Effector memory CD4-positive, alpha-beta T cell (primary cell): ENCODE results near the gene NAA10.

Source experiments
- DNase-seq, 3 donors: peaks; one replicate each; pipeline ENCODE4 v3.0.0-alpha.2; 2020
- H3K27ac ChIP-seq: 2 replicates; pipeline ENCODE4 v1.7.0; 2013; ENCODE audit warnings: mild to moderate bottlenecking, low read length, moderate library complexity; ENCODE audit not compliant: insufficient read depth, poor library complexity, severe bottlenecking
- H3K27me3 ChIP-seq: replicated peaks from 2 replicates; pipeline ENCODE4 v1.7.0; 2013; ENCODE audit warnings: mild to moderate bottlenecking, low read length; ENCODE audit not compliant: insufficient read depth, control insufficient read depth, poor library complexity, severe bottlenecking
- H3K36me3 ChIP-seq: 2 replicates; pipeline ENCODE4 v1.7.0; 2013; ENCODE audit warnings: mild to moderate bottlenecking, low read length, moderate library complexity; ENCODE audit not compliant: control insufficient read depth, insufficient read depth
- H3K4me1 ChIP-seq: 2 replicates; pipeline ENCODE4 v1.7.0; 2013; ENCODE audit warnings: low read length, mild to moderate bottlenecking; ENCODE audit not compliant: control insufficient read depth, insufficient read depth, poor library complexity, severe bottlenecking
- H3K4me3 ChIP-seq: 2 replicates; pipeline ENCODE4 v1.7.0; 2013; ENCODE audit warnings: low read length, low read depth, mild to moderate bottlenecking; ENCODE audit not compliant: insufficient read depth, poor library complexity, severe bottlenecking
- H3K9me3 ChIP-seq: 2 replicates; pipeline ENCODE4 v1.7.0; 2013; ENCODE audit warnings: mild to moderate bottlenecking, low read length, moderate library complexity; ENCODE audit not compliant: control insufficient read depth

Gene NAA10

GRCh38 chrX:153885968-153886903 lies 48.6 kb downstream of the NAA10 start, which contains the start of gene L1CAM:
Gene L1CAM (minus strand): TSS chrX:153886173. CDS start chrX:153875836, 10,337 bp downstream.
- Histone ChIP-seq H3K4me3 (peak within 1 kb of the TSS; percentile 25), H3K36me3 (no peaks in the 10 kb centered on the region), H3K4me1 (peaks cover 8% of the 10 kb centered on the region), H3K27me3 (peaks cover 12% of the 10 kb centered on the region), H3K9me3 (no peaks in the 10 kb centered on the region), H3K27ac (no peak within 1 kb of the TSS)
- DNase-seq = no peak

- H3K36me3 ChIP-seq = no peaks in the 10 kb centered on the region
- peaks cover 8% of the 10 kb centered on the region for H3K4me1 ChIP-seq
- H3K4me3 ChIP-seq = peak overlapping the region; percentile 25
- no peak overlapping the region for H3K27ac ChIP-seq
- DNase-seq = no peak
- H3K27me3 ChIP-seq = peaks cover 12% of the 10 kb centered on the region
- no peaks in the 10 kb centered on the region for H3K9me3 ChIP-seq
Measured at GRCh38 chrX:153885208-153885787, 49.5 kb downstream of the NAA10 start.

- H3K4me1 ChIP-seq = peaks cover 8% of the 10 kb centered on the region
- no peak for DNase-seq
- no peak overlapping the region for H3K27ac ChIP-seq
- H3K9me3 ChIP-seq = no peaks in the 10 kb centered on the region
- no peak overlapping the region for H3K4me3 ChIP-seq
- H3K36me3 ChIP-seq = no peaks in the 10 kb centered on the region
- peaks cover 12% of the 10 kb centered on the region for H3K27me3 ChIP-seq
Measured at GRCh38 chrX:153884590-153884989, 50.2 kb downstream of the NAA10 start.

- no peak overlapping the region for H3K27ac ChIP-seq
- H3K27me3 ChIP-seq = peaks cover 12% of the 10 kb centered on the region
- H3K9me3 ChIP-seq = no peaks in the 10 kb centered on the region
- no peak for DNase-seq
- peaks cover 8% of the 10 kb centered on the region for H3K4me1 ChIP-seq
- no peak overlapping the region for H3K4me3 ChIP-seq
- no peaks in the 10 kb centered on the region for H3K36me3 ChIP-seq
Measured at GRCh38 chrX:153884136-153884535, 50.7 kb downstream of the NAA10 start.

GRCh38 chrX:153883163-153883843 lies 51.5 kb downstream of the NAA10 start:
- no peaks in the 10 kb centered on the region for H3K36me3 ChIP-seq
- H3K27me3 ChIP-seq = peaks cover 12% of the 10 kb centered on the region
- H3K4me3 ChIP-seq = no peak overlapping the region
- H3K27ac ChIP-seq = no peak overlapping the region
- H3K9me3 ChIP-seq = no peaks in the 10 kb centered on the region
- DNase-seq = no peak
- H3K4me1 ChIP-seq = peaks cover 8% of the 10 kb centered on the region

- Histone ChIP-seq H3K36me3 (no peaks in the 10 kb centered on the region), H3K9me3 (no peaks in the 10 kb centered on the region), H3K4me1 (peaks cover 8% of the 10 kb centered on the region), H3K27ac (no peak overlapping the region), H3K27me3 (peaks cover 12% of the 10 kb centered on the region), H3K4me3 (no peak overlapping the region)
- DNase-seq = no peak
Measured at GRCh38 chrX:153882557-153882956, 52.3 kb downstream of the NAA10 start.

GRCh38 chrX:153882086-153882498 lies 52.7 kb downstream of the NAA10 start:
- H3K4me1 ChIP-seq = peaks cover 8% of the 10 kb centered on the region
- peaks cover 12% of the 10 kb centered on the region for H3K27me3 ChIP-seq
- no peaks in the 10 kb centered on the region for H3K9me3 ChIP-seq
- no peak overlapping the region for H3K4me3 ChIP-seq
- no peak for DNase-seq
- no peaks in the 10 kb centered on the region for H3K36me3 ChIP-seq
- H3K27ac ChIP-seq = no peak overlapping the region

- Histone ChIP-seq H3K4me1 (peaks cover 8% of the 10 kb centered on the region), H3K36me3 (no peaks in the 10 kb centered on the region), H3K9me3 (no peaks in the 10 kb centered on the region), H3K4me3 (no peak overlapping the region), H3K27ac (no peak overlapping the region), H3K27me3 (peaks cover 12% of the 10 kb centered on the region)
- no peak for DNase-seq
Measured at GRCh38 chrX:153881281-153881680, 53.6 kb downstream of the NAA10 start.

GRCh38 chrX:153880440-153880815 lies 54.4 kb downstream of the NAA10 start:
- peaks cover 7% of the 10 kb centered on the region for H3K4me1 ChIP-seq
- no peaks in the 10 kb centered on the region for H3K36me3 ChIP-seq
- H3K27me3 ChIP-seq = peaks cover 16% of the 10 kb centered on the region
- DNase-seq = no peak
- no peaks in the 10 kb centered on the region for H3K9me3 ChIP-seq
- no peak overlapping the region for H3K4me3 ChIP-seq
- H3K27ac ChIP-seq = no peak overlapping the region
